ENCODE results near the gene CLDN11. TPM values are rescaled to one million over a fixed set of nuclear protein-coding genes. Genes with fewer than 3 reads are reported as not detected.

The CLDN11 gene
- total RNA-seq, 4 donors from 2014 or later = 3.0 to 5.2 (median 3.6) TPM

GRCh38 chr3:170419557-170420087 is 954 bp downstream of the CLDN11 start:
- Histone ChIP-seq H3K4me1 (peaks cover 24 to 28% (median 25%) of the 10 kb centered on the region in 4 donors), H3K36me3 (no peaks in the 10 kb centered on the region), H3K9me3 (no peaks in the 10 kb centered on the region), H3K27ac (replicated peaks in 1 of 4) (peak overlapping the region; percentile 29 to 74 (median 58)), H3K4me3 (peak overlapping the region; percentile 51 to 65 (median 58)), H3K27me3 (peaks cover 0 to 51% (median 13%) of the 10 kb centered on the region in 4 donors)
- intact Hi-C loops (cut with DNase I) = loop anchor here (10.0 kb wide), 1 partner anchor 275 kb away; no protein-coding TSS in a partner anchor
- no peak for DNase-seq (ENCODE audit: extremely low spot score)
- 28% methylated on average over 15 of the region's 58 CpGs for WGBS
- TF ChIP-seq POLR2AphosphoS5 (IDR thresholded peaks at IDR 0.05) (peak in 1 of 2 donors; percentile 13), POLR2A (IDR thresholded peaks at IDR 0.05; ENCODE audit: low read depth) (no peak)

GRCh38 chr3:170420307-170420821 is 1.7 kb downstream of the CLDN11 start:
- no peaks in the 10 kb centered on the region for H3K9me3 ChIP-seq
- peaks cover 24 to 28% (median 25%) of the 10 kb centered on the region in 4 donors for H3K4me1 ChIP-seq
- intact Hi-C loops (cut with DNase I) = no loop called here
- no peaks in the 10 kb centered on the region for H3K36me3 ChIP-seq
- no peak for DNase-seq (ENCODE audit: extremely low spot score)
- peak overlapping the region; percentile 51 to 65 (median 58) for H3K4me3 ChIP-seq
- TF ChIP-seq POLR2A (IDR thresholded peaks at IDR 0.05; ENCODE audit: low read depth) (no peak), EP300 (IDR thresholded peaks at IDR 0.05) (no peak), POLR2AphosphoS5 (IDR thresholded peaks at IDR 0.05) (no peak), CTCF (IDR thresholded peaks at IDR 0.05) (no peak)
- 68% methylated on average over 15 of the region's 17 CpGs for WGBS
- peaks cover 0 to 47% (median 13%) of the 10 kb centered on the region in 4 donors for H3K27me3 ChIP-seq
- peak overlapping the region; percentile 29 to 74 (median 58) for H3K27ac ChIP-seq (replicated peaks in 1 of 4)

- H3K4me3 ChIP-seq = peak overlapping the region; percentile 15 to 31 (median 20)
- WGBS = 68% methylated on average over 12 of the region's 12 CpGs
Measured at GRCh38 chr3:170421111-170421641, 2.5 kb downstream of the CLDN11 start.

GRCh38 chr3:170421758-170422157 is 3.1 kb downstream of the CLDN11 start:
- no peak for TF ChIP-seq EP300 (IDR thresholded peaks at IDR 0.05)
- TF ChIP-seq POLR2AphosphoS5 (IDR thresholded peaks at IDR 0.05) = no peak
- no peak for TF ChIP-seq POLR2A (IDR thresholded peaks at IDR 0.05; ENCODE audit: low read depth)
- TF ChIP-seq CTCF (IDR thresholded peaks at IDR 0.05) = no peak
- peaks cover 0 to 41% (median 12%) of the 10 kb centered on the region in 4 donors for H3K27me3 ChIP-seq
- peak overlapping the region in 3 of 4 donors; percentile 15 to 31 (median 22) for H3K4me3 ChIP-seq
- H3K9me3 ChIP-seq = no peaks in the 10 kb centered on the region
- no peaks in the 10 kb centered on the region for H3K36me3 ChIP-seq
- WGBS = 70% methylated on average over 2 of the region's 2 CpGs
- peaks cover 24 to 28% (median 25%) of the 10 kb centered on the region in 4 donors for H3K4me1 ChIP-seq
- peak overlapping the region; percentile 36 to 74 (median 40) for H3K27ac ChIP-seq (replicated peaks in 1 of 4)
- intact Hi-C loops (cut with DNase I) = no loop called here
- no peak for DNase-seq (ENCODE audit: extremely low spot score)

More at GRCh38 chr3:170421111-170421641, 2.5 kb downstream of the CLDN11 start:
- H3K36me3 ChIP-seq = no peaks in the 10 kb centered on the region
- no peak for TF ChIP-seq CTCF (IDR thresholded peaks at IDR 0.05)
- no peak for TF ChIP-seq POLR2A (IDR thresholded peaks at IDR 0.05; ENCODE audit: low read depth)
- TF ChIP-seq EP300 (IDR thresholded peaks at IDR 0.05) = no peak
- TF ChIP-seq POLR2AphosphoS5 (IDR thresholded peaks at IDR 0.05) = no peak
- DNase-seq (ENCODE audit: extremely low spot score) = no peak
- peaks cover 24 to 28% (median 25%) of the 10 kb centered on the region in 4 donors for H3K4me1 ChIP-seq
- peak overlapping the region; percentile 36 to 74 (median 40) for H3K27ac ChIP-seq (replicated peaks in 1 of 4)
- peaks cover 0 to 44% (median 13%) of the 10 kb centered on the region in 4 donors for H3K27me3 ChIP-seq
- intact Hi-C loops (cut with DNase I) = no loop called here
- H3K9me3 ChIP-seq = no peaks in the 10 kb centered on the region

GRCh38 chr3:170423001-170423615 is 4.4 kb downstream of the CLDN11 start:
- H3K27me3 ChIP-seq = peaks cover 0 to 29% (median 7%) of the 10 kb centered on the region in 4 donors
- no peak overlapping the region for H3K4me3 ChIP-seq
- 98% methylated on average over 8 of the region's 8 CpGs for WGBS
- no peaks in the 10 kb centered on the region for H3K36me3 ChIP-seq
- no peaks in the 10 kb centered on the region for H3K9me3 ChIP-seq
- no peak for DNase-seq (ENCODE audit: extremely low spot score)
- H3K27ac ChIP-seq (replicated peaks in 1 of 4) = no peak overlapping the region
- intact Hi-C loops (cut with DNase I) = no loop called here
- H3K4me1 ChIP-seq = peaks cover 21 to 26% (median 23%) of the 10 kb centered on the region in 4 donors
- TF ChIP-seq CTCF (IDR thresholded peaks at IDR 0.05) (no peak), EP300 (IDR thresholded peaks at IDR 0.05) (no peak), POLR2AphosphoS5 (IDR thresholded peaks at IDR 0.05) (no peak), POLR2A (IDR thresholded peaks at IDR 0.05; ENCODE audit: low read depth) (no peak)

Data from esophagus muscularis mucosa (tissue), 4 donors.